ENCODE measurements around the gene RHOBTB3.

RHOBTB3 gene

GRCh38 chr5:95730011-95730700 is 980 bp upstream of the RHOBTB3 start:
- FAIRE-seq (no peak), DNase-seq (ENCODE audit: low spot score) (no peak)

- peak; percentile 10 for DNase-seq (ENCODE audit: low spot score)
- FAIRE-seq, result no peak
Observed at GRCh38 chr5:95731571-95732554, 727 bp downstream of the RHOBTB3 start.

- DNase-seq (ENCODE audit: low spot score) (no peak), FAIRE-seq (no peak)
Observed at GRCh38 chr5:95733107-95733665, 2.0 kb downstream of the RHOBTB3 start.

GRCh38 chr5:95734187-95734586 is 3.1 kb downstream of the RHOBTB3 start:
- no peak for FAIRE-seq
- DNase-seq (ENCODE audit: low spot score), result no peak

DNA sequence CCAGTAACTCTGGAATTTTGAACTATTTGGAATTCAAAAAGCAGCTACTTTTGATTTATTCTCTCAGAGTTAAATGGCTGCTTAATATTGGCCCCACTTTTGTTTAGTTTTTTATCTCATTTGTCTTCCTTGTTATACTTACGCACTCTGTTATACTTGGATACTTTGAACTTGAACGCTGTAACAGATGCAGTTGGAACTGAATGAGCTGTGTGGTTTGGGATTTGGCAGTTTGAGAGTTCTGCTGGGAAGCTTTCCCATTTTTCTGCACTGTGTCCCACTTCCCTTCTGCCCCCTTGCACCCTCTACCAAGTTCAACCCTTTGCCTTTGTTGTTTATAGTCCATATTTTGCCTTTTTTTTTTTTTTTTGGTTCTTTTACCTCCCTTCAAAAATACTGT is 3.8 kb downstream of the RHOBTB3 start:
- DNase-seq (ENCODE audit: low spot score) (no peak), FAIRE-seq (no peak)

- DNase-seq (ENCODE audit: low spot score) (peak; percentile 4), FAIRE-seq (no peak)
Observed at GRCh38 chr5:95735406-95735805, 4.3 kb downstream of the RHOBTB3 start.

DNA sequence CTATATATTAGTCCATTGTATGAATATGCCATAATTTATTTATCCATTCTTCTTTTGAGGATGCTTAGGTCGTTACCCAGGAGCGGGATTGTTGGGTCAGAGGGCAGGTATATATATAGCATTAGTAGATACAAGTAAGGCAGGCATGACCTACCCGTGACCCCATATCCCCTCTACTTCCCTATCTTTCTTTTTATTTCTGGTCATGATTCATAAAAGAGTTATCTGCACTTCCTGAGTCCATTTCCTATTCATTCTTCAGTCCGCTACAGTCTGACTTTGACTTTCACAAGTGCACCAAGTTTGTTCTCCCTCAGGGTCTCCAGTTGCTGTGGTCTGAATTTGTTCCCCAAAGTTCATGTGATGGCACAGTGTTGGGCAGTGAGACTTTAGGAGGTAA is 6.9 kb downstream of the RHOBTB3 start:
- no peak for FAIRE-seq
- DNase-seq (ENCODE audit: low spot score), result no peak

GRCh38 chr5:95738834-95739233 is 7.7 kb downstream of the RHOBTB3 start:
- no peak for FAIRE-seq

GRCh38 chr5:95739857-95740256 is 8.7 kb downstream of the RHOBTB3 start:
- FAIRE-seq (no peak), DNase-seq (ENCODE audit: low spot score) (no peak)

More at GRCh38 chr5:95738834-95739233, 7.7 kb downstream of the RHOBTB3 start:
- DNase-seq (ENCODE audit: low spot score), result no peak

DNA sequence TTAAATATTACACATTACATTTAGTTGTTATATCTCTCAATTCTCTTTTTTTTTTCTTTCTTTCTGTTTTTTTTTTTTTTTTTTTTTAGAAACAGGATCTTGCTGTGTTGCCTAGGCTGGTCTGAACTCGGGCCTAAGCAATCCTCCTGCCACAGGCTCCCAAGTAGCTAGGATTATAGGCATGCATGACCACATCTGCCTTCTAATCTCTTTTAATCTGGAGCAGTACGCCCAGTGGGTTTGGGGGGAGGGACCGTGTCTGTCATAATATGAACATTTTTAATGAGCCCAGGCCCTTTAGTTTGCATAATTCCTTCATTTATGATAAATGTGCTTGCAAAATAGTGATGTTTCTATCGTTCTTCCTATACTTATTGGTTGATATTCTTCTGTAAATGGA is 10.3 kb downstream of the RHOBTB3 start:
- FAIRE-seq (no peak), DNase-seq (ENCODE audit: low spot score) (no peak)

- DNase-seq (ENCODE audit: low spot score) (no peak), FAIRE-seq (no peak)
Observed at GRCh38 chr5:95743232-95743631, 12.1 kb downstream of the RHOBTB3 start.

DNA sequence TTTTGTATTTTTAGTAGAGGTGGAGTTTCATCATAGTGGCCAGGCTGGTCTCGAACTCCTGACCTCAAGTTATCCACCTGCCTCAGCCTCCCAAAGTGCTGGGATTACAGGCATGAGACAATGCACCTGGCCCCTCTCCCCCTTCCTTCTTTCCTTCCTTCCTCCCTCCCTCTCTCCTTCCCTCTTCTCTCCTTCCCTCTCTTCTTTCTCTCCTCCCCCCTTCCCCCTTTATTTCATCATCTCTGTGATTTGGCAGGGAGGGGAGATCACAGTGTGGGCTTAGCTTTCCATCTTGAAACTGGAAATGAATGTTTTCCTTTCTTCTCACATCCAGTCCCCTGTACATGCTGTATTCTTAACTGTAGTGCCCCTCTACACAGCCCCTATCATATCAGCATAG is 12.7 kb downstream of the RHOBTB3 start:
- no peak for FAIRE-seq
- no peak for DNase-seq (ENCODE audit: low spot score)

GRCh38 chr5:95746194-95746593 is 15.1 kb downstream of the RHOBTB3 start:
- FAIRE-seq, result no peak
- DNase-seq (ENCODE audit: low spot score), result no peak

DNA sequence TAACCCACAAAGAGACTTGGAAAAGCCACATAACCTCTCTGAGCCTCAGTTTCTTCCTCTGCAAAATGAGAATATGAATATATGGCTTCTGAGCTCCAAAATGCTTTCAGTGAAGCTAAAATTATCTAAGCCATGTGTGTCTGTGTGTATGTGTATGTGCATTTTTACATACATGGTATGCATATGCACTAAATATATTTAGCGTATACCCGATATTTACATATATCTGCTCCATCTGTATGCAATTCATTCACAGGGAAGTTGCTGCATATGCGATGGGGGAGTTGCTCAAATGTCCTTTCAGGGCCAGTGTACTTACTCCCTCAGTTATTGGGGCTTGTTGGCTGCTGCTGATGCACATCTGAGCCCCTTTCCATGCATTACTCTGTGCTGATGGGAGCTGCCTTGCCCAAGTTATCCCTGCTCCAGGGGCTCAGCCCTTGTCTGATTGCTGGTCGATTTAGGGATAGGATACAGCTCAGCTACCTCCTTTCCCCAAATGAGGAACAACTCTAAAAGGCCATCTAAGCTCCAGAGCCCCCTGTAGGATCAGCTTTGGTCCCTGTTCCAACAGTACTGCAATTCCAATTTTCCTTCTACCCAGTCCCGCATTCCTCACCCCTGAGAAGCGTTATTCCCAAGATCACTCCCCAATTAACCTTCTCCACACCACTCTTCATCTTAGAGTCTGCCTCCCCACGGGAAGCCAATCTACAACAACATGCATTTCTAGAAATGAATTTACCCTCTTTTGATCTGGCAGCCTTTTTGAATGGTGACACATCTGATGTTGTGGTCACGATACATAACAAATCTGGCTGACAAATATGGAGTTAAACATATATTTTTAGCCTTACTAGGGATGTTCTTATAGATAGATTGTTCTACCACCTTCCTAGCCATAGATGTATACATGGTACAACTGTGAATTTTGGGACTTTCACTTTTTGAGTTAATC is 15.9 kb downstream of the RHOBTB3 start:
- DNase-seq (ENCODE audit: low spot score) (no peak), FAIRE-seq (no peak)

DNA sequence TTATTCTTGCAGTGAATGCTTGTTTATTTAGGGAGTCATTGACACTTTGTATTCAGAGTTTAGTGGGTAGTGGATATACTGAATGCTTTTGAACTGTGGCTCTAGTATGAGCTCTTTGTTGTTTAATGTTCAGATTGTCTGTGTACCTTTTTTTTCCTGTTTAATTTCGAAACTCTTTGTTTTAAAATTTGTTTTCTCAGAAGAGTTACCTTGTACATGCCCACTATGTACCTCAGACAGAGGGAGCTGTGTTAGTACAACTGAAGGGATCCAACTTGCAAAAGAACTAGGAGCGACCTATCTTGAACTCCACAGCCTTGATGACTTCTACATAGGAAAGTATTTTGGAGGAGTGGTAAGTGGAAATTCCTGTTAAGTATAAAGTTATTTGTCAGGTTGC is 17.0 kb downstream of the RHOBTB3 start:
- DNase-seq (ENCODE audit: low spot score) (no peak), FAIRE-seq (no peak)

GRCh38 chr5:95754545-95754944 is 23.4 kb downstream of the RHOBTB3 start:
- DNase-seq (ENCODE audit: low spot score) (no peak), FAIRE-seq (no peak)

DNA sequence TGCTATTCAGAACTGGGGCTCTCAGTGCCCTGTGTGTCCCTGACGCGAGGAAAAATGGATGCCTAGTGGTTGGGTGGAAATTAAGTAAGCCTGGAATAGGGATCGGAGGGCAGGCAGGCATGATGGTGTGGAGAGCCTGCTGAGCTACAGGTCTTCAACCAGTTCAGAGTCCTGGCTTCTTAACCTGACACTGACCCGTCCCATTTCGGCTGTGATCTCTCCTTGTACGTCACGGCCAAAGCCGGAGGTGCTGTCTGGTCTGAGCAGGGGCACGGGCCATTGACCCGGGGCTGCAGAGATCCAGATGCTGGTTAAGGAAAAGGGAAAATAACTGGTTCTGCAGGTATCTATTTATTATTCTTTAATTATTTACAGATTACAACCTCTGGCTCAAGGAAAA is 27.9 kb downstream of the RHOBTB3 start:
- no peak for FAIRE-seq
- DNase-seq (ENCODE audit: low spot score), result no peak

DNA sequence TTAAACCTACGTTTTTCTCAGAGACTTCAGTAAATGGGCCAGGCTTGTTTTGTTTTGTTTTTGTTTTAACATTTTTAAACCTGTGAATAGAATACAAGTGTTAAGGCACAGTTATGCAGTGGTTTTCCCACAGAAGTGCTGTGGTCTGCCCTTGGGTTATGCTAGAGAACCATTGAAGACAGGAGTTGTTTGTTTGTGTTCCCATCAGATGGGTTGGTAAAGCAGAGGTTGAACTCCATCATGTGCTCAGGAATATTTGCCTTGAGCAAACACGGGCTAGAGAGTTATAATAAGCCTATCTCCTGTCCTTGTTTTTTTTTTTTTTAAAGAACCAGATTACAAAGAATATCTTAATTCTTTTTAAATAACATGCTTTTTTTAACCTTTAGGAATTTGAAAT is 28.5 kb downstream of the RHOBTB3 start:
- FAIRE-seq (no peak), DNase-seq (ENCODE audit: low spot score) (peak; percentile 6)

- DNase-seq (ENCODE audit: low spot score) (peak; percentile 80), FAIRE-seq (peak; percentile 80)
Observed at GRCh38 chr5:95760273-95761191, 29.4 kb downstream of the RHOBTB3 start.

All from RCC 7860 (cell line).